Activated CD4-positive, alpha-beta T cell treated with anti-CD3 and anti-CD28 coated beads for 24 hours (primary cell): ENCODE data around the gene CD46.

ENCODE experiments used
- DNase-seq, 2 donors: peaks; one replicate each; pipeline ENCODE4 v3.0.0-alpha.2; 2020; ENCODE audit warnings: low read depth in 2 of 2

Gene CD46

GRCh38 chr1:207828046-207828445 is 76.2 kb downstream of the CD46 start:
- no peak for DNase-seq

DNA sequence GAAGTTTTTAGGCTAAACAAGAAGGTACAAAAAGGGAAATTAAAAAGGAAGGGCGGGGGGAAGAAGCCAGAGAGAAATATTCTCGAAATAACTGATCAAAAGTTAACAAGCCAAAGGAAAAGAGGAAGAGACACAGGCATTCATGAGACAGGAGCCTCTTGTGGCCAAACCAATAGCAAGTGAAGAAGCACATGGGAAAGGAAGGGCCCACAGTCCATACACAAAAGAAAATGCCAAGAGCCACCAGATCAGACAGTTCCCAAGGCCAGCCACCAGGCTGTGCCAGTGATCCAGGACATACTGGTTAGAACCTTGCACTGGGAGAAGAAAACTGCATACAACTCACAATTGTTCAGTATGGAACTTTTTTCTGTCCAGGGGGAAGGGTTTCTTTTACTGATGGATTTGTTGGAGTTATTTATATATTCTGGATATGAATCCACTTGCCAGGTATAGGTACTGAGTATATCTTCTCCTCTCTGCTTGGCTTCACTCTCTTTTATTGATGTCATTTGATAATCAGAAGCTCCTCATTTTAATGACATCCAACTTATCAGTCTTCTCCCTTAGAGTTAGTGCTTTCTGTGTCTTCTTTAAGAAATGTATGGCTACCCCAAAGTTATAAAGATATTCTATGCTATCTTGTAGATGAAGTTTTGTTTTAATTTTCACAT is 76.8 kb downstream of the CD46 start:
- peak in 1 of 2 donors; percentile 34 for DNase-seq

GRCh38 chr1:207829576-207829975 is 77.7 kb downstream of the CD46 start:
- DNase-seq, result no peak

GRCh38 chr1:207830788-207831187 is 78.9 kb downstream of the CD46 start:
- DNase-seq, result no peak

GRCh38 chr1:207831517-207832327 is 79.9 kb downstream of the CD46 start:
- peak in 1 of 2 donors; percentile 45 for DNase-seq

DNA sequence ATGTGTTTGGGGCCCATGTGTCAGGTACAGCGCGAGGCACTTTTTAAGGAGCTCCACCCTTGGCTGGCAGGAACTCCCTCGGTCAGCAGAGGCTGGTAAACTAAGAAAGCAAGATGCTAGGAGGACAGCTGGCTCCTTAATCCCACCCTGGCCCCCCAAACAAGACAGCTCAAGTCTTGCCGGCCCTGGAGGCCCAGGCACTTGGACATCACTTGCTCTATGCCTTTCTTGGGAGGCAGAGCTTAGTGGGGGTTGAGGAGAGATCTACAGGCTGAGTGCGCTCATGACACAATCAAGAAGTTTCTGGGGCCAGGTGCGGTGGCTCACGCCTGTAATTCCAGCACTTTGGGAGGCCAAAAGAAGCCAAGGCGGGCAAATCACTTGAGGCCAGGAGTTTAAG is 80.9 kb downstream of the CD46 start:
- DNase-seq, result no peak

DNA sequence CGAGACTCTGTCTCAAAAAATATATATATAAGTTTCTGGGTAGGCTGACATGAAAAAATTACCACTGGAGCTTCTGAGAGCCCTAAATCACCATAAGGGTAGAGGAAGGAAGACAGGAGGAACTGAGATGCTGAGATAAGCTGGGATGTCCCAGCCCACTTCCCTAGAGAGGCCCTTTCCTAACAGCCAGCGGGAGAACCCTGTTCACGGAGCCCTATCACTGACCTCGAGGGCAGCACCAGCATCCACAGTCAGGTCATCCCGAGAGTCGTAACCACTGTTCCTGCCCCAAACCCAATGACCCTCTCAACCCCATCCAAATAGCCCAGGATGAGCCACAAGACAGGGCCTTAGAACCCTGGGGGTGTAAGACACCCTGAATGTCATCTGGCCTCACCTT is 81.5 kb downstream of the CD46 start:
- DNase-seq, result no peak

DNA sequence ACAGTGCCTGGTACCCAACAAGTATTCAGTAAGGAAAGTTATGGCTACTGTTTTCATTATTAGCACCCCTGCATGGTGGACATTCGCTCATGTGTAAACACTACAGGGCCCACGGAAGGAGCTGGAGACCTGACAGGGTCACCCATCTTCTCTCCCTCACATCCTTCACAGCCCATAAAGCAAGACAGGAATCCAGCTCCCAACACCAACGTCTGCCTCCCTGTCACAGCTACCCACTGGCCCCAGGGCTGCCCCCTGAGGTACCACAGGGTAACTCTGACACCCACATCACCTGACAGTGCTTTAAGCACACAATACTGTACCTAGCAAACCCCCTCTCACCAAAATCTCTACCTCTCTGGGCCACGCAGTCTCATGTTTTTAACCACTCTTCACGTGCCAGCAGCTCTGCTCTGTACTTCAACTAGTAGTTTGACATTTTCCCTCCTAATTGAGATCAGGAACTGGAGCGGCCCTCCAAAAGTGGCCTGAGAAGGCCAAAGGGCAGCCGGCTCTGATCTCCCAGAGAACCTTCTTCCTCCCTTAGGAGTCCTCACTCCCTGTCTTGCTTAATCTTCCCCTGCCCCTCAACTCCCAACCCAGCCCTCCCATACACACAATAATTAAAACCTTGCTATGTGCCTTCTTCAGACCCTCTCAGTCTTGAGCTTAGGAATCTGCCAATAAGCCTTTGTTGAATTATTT is 82.3 kb downstream of the CD46 start:
- no peak for DNase-seq

DNA sequence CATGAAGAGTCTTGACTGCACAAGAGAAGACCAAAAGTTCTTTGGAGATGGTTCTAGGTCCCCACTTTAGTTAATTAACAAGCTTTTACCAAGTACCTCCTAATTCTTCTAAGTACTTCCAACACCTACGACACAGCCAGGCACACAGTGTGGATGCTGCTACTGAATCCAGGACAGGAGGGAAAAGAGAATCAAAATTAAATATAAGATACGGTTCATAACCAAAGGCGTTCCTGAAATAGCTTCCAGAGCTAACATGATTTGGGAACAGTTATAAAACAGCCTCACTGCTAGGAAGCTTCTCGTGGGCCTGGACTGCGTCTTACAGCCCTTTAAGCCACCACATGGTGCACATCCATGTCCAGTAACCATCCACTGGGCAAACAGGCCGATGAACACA is 84.1 kb downstream of the CD46 start:
- DNase-seq, result no peak

GRCh38 chr1:207836591-207837347 is 84.9 kb downstream of the CD46 start:
- DNase-seq, result no peak

DNA sequence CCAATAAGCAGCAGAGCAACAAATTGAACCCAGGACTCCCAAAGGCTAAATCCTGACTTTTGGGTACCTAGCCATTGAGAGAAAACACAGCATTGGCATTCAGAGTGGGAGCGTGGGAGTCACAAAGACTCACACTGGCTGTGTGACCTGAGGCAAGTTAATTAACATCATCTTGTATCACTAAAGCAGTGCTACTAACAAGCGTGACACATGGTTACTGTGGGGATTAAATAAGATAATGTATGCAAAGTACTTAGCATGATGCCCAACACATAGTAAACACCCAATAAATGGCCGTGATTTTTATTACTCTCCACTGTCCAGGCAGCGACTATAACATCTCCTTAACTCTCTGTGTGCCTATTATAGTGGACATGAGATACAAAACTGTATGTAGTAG is 85.8 kb downstream of the CD46 start:
- DNase-seq, result no peak

DNA sequence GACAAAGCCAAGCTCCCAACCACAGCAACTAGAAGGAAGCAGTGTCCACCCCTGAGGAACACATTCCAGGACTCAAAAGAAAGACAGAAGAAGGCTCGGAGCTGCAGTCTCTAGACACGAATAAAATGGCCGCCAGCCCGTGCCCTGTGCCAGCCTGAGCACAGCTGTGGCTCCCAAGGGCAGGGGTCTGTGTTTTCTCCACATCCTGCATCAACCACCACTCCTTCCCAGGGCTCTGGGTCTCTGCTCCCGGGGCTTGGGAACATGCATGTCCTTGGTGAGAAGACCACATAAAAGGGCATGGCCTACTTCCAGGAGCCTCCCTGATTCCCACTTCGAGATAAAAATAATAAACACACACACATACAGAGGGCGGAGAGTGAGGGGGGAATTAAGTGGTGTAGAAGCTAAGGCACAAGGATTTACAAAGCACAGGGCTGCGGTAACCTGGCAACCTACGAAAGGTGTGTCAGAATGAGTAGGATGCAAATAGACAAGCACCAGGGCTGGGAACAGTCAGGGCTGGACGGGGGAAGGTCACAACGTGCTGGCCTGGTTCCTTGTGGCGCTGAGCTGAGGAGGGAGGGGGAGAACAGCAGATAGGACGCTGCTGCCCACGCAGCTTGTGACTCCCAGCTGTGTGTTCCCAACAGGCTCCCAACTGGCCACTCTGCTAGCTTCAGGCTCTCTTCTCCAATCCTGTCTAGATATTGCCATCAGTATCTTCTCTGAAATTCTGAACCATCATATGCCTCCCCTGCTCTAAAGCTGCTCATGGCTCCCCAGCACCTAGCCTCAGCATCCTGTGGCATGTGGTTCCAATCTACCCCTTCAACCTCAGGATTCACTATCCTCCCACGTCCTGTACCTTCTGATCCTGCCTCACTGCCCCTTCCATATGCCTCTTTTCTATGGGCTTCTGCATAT is 86.6 kb downstream of the CD46 start:
- no peak for DNase-seq

GRCh38 chr1:207839083-207839413 is 87.2 kb downstream of the CD46 start:
- no peak for DNase-seq

- DNase-seq, result no peak
These were observed 88.5 kb downstream of the CD46 start for GRCh38 chr1:207840380-207840779.

DNA sequence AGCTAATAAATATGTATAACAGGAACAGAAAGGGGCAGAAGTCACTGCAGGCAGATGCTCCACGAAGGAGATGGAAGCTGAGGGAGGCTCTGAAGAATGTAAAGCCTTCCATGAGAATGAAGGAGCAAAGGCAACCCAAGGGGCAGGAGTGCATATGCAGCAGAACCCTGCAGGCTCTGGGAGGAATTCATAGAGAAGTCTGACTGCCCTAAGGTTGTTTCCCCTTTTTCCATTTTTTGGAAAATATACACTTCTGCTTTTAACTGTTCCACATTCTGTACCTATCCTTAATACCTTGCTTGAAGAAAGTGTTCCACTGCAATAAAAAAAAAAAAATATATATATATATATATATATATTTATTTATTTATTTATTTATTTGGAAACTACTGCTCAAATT is 89.4 kb downstream of the CD46 start:
- no peak for DNase-seq

- no peak for DNase-seq
These were observed 90.0 kb downstream of the CD46 start for GRCh38 chr1:207841901-207842300.

DNA sequence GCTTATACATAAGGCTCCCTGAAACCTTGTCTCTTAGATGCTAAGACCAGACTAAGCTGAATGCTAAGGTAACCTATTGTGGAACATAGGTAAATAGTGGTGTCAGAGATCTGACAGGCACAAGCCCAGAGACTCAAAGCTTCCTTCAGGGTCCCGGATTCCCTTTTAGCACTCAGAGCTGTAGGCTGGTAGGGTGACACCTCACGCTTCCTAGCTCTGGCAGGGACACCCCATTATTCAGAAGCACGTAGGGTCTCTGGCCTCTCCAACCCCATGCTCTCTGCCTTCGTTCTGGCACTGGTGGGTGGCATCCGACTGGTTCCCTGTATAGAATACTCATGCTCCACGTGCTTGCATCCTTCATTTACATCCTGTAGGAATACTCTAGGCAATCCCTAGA is 90.7 kb downstream of the CD46 start:
- no peak for DNase-seq

DNA sequence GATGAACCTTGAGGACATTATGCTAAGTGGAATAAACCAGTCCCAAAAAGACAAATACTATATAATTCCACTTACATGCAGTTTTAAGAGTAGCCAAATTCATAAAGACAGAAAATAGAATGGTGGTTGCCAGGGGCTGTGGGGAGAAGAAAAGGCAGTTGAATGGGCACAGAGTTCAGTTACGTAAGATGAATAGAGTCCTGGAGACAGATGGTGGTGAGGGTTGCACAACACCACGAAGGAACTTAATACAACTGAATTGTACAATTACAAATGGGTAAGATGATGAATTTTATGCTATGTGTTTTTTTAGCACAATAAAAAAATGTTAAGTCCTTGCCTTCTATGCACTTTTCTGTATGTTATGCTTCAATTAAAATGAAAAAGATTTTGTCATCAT is 92.5 kb downstream of the CD46 start:
- DNase-seq, result no peak
